ENCODE measurements around the gene PRDM16. TPM values are rescaled to one million over a fixed set of nuclear protein-coding genes. Genes with fewer than 3 reads are reported as not detected.

Gene PRDM16
- total and polyA plus RNA-seq, 2 donors (not counting 1 experiment from before 2014, with no cell fraction given), result 0.03 to 0.12 TPM

GRCh38 chr1:3061981-3062615 is 6.9 kb upstream of the PRDM16 start:
- WGBS (ENCODE audit: insufficient coverage), result 96% methylated on average over 20 of the region's 21 CpGs
- no peaks in the 10 kb centered on the region for H3K4me1 Mint-ChIP-seq
- H4K20me1 ChIP-seq (ENCODE audit: control insufficient read depth, insufficient read depth, low read length, poor library complexity, severe bottlenecking), result no peaks in the 10 kb centered on the region
- H3K27me3 Mint-ChIP-seq, result peaks cover 16% of the 10 kb centered on the region
- intact Hi-C loops (cut with micrococcal nuclease), result no loop called here
- H2AFZ ChIP-seq (ENCODE audit: insufficient read depth, low read depth, low read length, poor library complexity, severe bottlenecking), result no peak overlapping the region
- H3K9me3 ChIP-seq (ENCODE audit: control extremely low read depth in 1 of 3, control insufficient read depth in 2 of 3, insufficient read depth in 1 of 3, low read length in 2 of 3), result peaks cover 0 to 2% (median 0%) of the 10 kb centered on the region in 3 donors
- ChIA-PET CTCF (no interaction called here), POLR2A (no interaction called here)
- no peak overlapping the region for H3K4me3 ChIP-seq (ENCODE audit: control extremely low read depth in 1 of 5, extremely low read depth in 1 of 5, insufficient read depth in 1 of 5, low read depth in 2 of 5, low read length in 4 of 5)
- no peak overlapping the region for H3K27ac ChIP-seq (ENCODE audit: low read length in 2 of 2)
- H3K27ac Mint-ChIP-seq, result no peak overlapping the region
- TF ChIP-seq EZH2 (IDR thresholded peaks at IDR 0.05; ENCODE audit: borderline replicate concordance, insufficient read depth, low read depth, low read length, poor library complexity, severe bottlenecking), result no peak
- TF ChIP-seq, protein P1, sequence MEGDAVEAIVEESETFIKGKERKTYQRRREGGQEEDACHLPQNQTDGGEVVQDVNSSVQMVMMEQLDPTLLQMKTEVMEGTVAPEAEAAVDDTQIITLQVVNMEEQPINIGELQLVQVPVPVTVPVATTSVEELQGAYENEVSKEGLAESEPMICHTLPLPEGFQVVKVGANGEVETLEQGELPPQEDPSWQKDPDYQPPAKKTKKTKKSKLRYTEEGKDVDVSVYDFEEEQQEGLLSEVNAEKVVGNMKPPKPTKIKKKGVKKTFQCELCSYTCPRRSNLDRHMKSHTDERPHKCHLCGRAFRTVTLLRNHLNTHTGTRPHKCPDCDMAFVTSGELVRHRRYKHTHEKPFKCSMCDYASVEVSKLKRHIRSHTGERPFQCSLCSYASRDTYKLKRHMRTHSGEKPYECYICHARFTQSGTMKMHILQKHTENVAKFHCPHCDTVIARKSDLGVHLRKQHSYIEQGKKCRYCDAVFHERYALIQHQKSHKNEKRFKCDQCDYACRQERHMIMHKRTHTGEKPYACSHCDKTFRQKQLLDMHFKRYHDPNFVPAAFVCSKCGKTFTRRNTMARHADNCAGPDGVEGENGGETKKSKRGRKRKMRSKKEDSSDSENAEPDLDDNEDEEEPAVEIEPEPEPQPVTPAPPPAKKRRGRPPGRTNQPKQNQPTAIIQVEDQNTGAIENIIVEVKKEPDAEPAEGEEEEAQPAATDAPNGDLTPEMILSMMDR (IDR thresholded peaks at IDR 0.05), result no peak
- no peak overlapping the region for H3K9ac ChIP-seq (ENCODE audit: low read length)
- H3K4me3 Mint-ChIP-seq, result no peak overlapping the region
- H3K9me3 Mint-ChIP-seq (ENCODE audit: insufficient read depth), result peaks cover 2% of the 10 kb centered on the region
- peaks cover 0 to 17% (median 0%) of the 10 kb centered on the region in 4 experiments for H3K27me3 ChIP-seq (replicated peaks in 1 of 4; ENCODE audit: control extremely low read depth in 1 of 4, control insufficient read depth in 3 of 4, insufficient read depth in 4 of 4, low read length in 3 of 4)
- no peaks in the 10 kb centered on the region for H3K36me3 ChIP-seq (replicated peaks in 1 of 2; ENCODE audit: control extremely low read depth in 1 of 2, control insufficient read depth in 1 of 2, extremely low read depth in 1 of 2, insufficient read depth in 2 of 2, low read length in 1 of 2)
- ATAC-seq (ENCODE audit: low read depth), result no peak
- no peak overlapping the region for H3K4me2 ChIP-seq (replicated peaks; ENCODE audit: low read depth, low read length, poor library complexity, severe bottlenecking)
- no peaks in the 10 kb centered on the region for H3K79me2 ChIP-seq (ENCODE audit: control insufficient read depth, insufficient read depth, low read length)
- DNase-seq, result no peak
- no peaks in the 10 kb centered on the region for H3K4me1 ChIP-seq (ENCODE audit: control insufficient read depth in 2 of 2, insufficient read depth in 2 of 2, low read length in 2 of 2)

GRCh38 chr1:3062616-3063378 is 6.2 kb upstream of the PRDM16 start:
- intact Hi-C loops (cut with micrococcal nuclease), result no loop called here
- Histone ChIP-seq H3K36me3 (replicated peaks in 1 of 2; ENCODE audit: control extremely low read depth in 1 of 2, control insufficient read depth in 1 of 2, extremely low read depth in 1 of 2, insufficient read depth in 2 of 2, low read length in 1 of 2) (no peaks in the 10 kb centered on the region), H2AFZ (ENCODE audit: insufficient read depth, low read depth, low read length, poor library complexity, severe bottlenecking) (no peak overlapping the region), H3K27ac (ENCODE audit: low read length in 2 of 2) (no peak overlapping the region), H3K4me1 (ENCODE audit: control insufficient read depth in 2 of 2, insufficient read depth in 2 of 2, low read length in 2 of 2) (no peaks in the 10 kb centered on the region), H3K9me3 (ENCODE audit: control extremely low read depth in 1 of 3, control insufficient read depth in 2 of 3, insufficient read depth in 1 of 3, low read length in 2 of 3) (peaks cover 0 to 2% (median 0%) of the 10 kb centered on the region in 3 donors), H3K27me3 (replicated peaks in 1 of 4; ENCODE audit: control extremely low read depth in 1 of 4, control insufficient read depth in 3 of 4, insufficient read depth in 4 of 4, low read length in 3 of 4) (peaks cover 0 to 24% (median 0%) of the 10 kb centered on the region in 4 experiments), H3K4me2 (replicated peaks; ENCODE audit: low read depth, low read length, poor library complexity, severe bottlenecking) (no peak overlapping the region), H3K4me3 (ENCODE audit: control extremely low read depth in 1 of 5, extremely low read depth in 1 of 5, insufficient read depth in 1 of 5, low read depth in 2 of 5, low read length in 4 of 5) (no peak overlapping the region), H3K9ac (ENCODE audit: low read length) (no peak overlapping the region), H3K79me2 (ENCODE audit: control insufficient read depth, insufficient read depth, low read length) (no peaks in the 10 kb centered on the region), H4K20me1 (ENCODE audit: control insufficient read depth, insufficient read depth, low read length, poor library complexity, severe bottlenecking) (no peaks in the 10 kb centered on the region)
- H3K4me3 Mint-ChIP-seq, result no peak overlapping the region
- H3K27me3 Mint-ChIP-seq, result peaks cover 13% of the 10 kb centered on the region
- CTCF ChIA-PET, result no interaction called here
- H3K27ac Mint-ChIP-seq, result no peak overlapping the region
- POLR2A ChIA-PET, result no interaction called here
- H3K9me3 Mint-ChIP-seq (ENCODE audit: insufficient read depth), result no peaks in the 10 kb centered on the region
- no peak for DNase-seq
- H3K4me1 Mint-ChIP-seq, result no peaks in the 10 kb centered on the region
- no peak for ATAC-seq (ENCODE audit: low read depth)
- 95% methylated on average over 30 of the region's 50 CpGs for WGBS (ENCODE audit: insufficient coverage)
- no peak for TF ChIP-seq EZH2 (IDR thresholded peaks at IDR 0.05; ENCODE audit: borderline replicate concordance, insufficient read depth, low read depth, low read length, poor library complexity, severe bottlenecking)
- TF ChIP-seq, protein P1 (IDR thresholded peaks at IDR 0.05), result no peak
